Ishikawa (cell line): ENCODE measurements around the gene TNIP3.

Experiments used
- CEBPB ChIP-seq: IDR thresholded peaks from 2 replicates; pipeline ENCODE4 v1.6.1; 2012
- CREB1 ChIP-seq: IDR thresholded peaks from 2 replicates; pipeline ENCODE4 v1.6.1; 2012; ENCODE audit warnings: low read depth
- EGR1 ChIP-seq: IDR thresholded peaks from 2 replicates; pipeline ENCODE4 v1.6.1; 2012
- EP300 ChIP-seq: IDR thresholded peaks from 2 replicates; pipeline ENCODE4 v1.6.1; 2012; ENCODE audit warnings: borderline replicate concordance
- FOXM1 ChIP-seq: IDR thresholded peaks from 2 replicates; pipeline ENCODE4 v1.6.1; 2012; ENCODE audit warnings: low read depth, borderline replicate concordance
- NFIC ChIP-seq: IDR thresholded peaks from 2 replicates; pipeline ENCODE4 v1.6.1; 2012
- RAD21 ChIP-seq: IDR thresholded peaks from 2 replicates; pipeline ENCODE4 v1.6.1; 2012; ENCODE audit warnings: low read depth
- TAF1 ChIP-seq: IDR thresholded peaks from 2 replicates; pipeline ENCODE4 v1.6.1; 2012; ENCODE audit warnings: low read depth, mild to moderate bottlenecking
- TCF12 ChIP-seq: IDR thresholded peaks from 2 replicates; pipeline ENCODE4 v1.6.1; 2012; ENCODE audit warnings: low read depth
- TEAD4 ChIP-seq: IDR thresholded peaks from 2 replicates; pipeline ENCODE4 v1.6.1; 2012
- YY1 ChIP-seq: IDR thresholded peaks from 2 replicates; pipeline ENCODE4 v1.6.1; 2012; ENCODE audit warnings: low read depth
- ZBTB7A ChIP-seq: IDR thresholded peaks from 2 replicates; pipeline ENCODE4 v1.6.1; 2012; ENCODE audit warnings: low read depth
- TF ChIP-seq, protein P1 (sequence below): IDR thresholded peaks from 2 replicates; pipeline ENCODE4 v1.6.1; 2012; ENCODE audit warnings: low read depth, mild to moderate bottlenecking
- TF ChIP-seq, protein P2 (sequence below): IDR thresholded peaks from 2 replicates; pipeline ENCODE4 v1.6.1; 2012
- TF ChIP-seq, protein P3 (sequence below): IDR thresholded peaks from 2 replicates; pipeline ENCODE4 v1.6.1; 2012

The TNIP3 gene

DNA sequence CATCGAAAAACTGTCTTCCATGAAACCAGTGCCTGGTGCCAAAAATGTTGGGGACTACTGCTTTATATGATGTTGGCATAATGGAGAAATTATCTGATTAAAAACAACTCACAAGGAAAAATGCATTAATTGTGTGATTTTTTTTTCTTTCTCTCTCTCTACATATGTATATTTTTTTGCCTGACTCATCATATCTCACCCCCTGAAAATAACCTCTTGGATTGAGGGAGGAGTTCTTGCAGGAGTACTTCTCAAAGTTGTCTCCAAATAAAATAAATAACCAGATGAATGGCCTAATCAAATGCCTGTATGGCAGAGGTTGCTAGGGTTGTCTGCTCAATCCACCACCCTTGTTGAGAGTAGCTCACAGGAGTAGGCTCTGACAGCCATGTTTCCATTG is 19.9 kb upstream of the TNIP3 start:
- no peak for TF ChIP-seq FOXM1
- TF ChIP-seq YY1: no peak
- no peak for TF ChIP-seq TCF12
- TF ChIP-seq, protein P1, sequence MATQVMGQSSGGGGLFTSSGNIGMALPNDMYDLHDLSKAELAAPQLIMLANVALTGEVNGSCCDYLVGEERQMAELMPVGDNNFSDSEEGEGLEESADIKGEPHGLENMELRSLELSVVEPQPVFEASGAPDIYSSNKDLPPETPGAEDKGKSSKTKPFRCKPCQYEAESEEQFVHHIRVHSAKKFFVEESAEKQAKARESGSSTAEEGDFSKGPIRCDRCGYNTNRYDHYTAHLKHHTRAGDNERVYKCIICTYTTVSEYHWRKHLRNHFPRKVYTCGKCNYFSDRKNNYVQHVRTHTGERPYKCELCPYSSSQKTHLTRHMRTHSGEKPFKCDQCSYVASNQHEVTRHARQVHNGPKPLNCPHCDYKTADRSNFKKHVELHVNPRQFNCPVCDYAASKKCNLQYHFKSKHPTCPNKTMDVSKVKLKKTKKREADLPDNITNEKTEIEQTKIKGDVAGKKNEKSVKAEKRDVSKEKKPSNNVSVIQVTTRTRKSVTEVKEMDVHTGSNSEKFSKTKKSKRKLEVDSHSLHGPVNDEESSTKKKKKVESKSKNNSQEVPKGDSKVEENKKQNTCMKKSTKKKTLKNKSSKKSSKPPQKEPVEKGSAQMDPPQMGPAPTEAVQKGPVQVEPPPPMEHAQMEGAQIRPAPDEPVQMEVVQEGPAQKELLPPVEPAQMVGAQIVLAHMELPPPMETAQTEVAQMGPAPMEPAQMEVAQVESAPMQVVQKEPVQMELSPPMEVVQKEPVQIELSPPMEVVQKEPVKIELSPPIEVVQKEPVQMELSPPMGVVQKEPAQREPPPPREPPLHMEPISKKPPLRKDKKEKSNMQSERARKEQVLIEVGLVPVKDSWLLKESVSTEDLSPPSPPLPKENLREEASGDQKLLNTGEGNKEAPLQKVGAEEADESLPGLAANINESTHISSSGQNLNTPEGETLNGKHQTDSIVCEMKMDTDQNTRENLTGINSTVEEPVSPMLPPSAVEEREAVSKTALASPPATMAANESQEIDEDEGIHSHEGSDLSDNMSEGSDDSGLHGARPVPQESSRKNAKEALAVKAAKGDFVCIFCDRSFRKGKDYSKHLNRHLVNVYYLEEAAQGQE: no peak

DNA sequence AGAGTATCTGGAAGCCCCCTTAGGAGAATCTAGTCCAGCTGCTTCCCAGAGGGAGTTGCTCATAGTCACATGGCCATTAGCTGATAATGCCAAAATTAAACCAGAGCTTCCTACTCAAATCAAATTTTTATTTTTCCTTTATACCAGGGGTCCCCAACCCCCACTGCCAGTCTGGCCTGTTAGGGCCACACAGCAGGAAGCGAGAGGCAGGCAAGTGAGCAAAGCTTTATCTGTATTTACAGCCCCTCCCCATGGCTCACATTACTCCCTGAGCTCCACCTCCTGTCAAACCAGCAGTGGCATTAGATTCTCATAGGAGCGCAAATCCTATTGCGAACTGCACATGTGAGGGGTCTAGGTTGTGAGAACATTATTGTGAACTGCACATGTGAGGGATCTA is 19.2 kb upstream of the TNIP3 start:
- TF ChIP-seq RAD21 (no peak), TCF12 (no peak), CEBPB (no peak), TEAD4 (no peak), FOXM1 (no peak), EGR1 (no peak), YY1 (no peak), ZBTB7A (no peak), EP300 (no peak), TAF1 (no peak), CREB1 (no peak), NFIC (no peak)
- TF ChIP-seq, protein P2, sequence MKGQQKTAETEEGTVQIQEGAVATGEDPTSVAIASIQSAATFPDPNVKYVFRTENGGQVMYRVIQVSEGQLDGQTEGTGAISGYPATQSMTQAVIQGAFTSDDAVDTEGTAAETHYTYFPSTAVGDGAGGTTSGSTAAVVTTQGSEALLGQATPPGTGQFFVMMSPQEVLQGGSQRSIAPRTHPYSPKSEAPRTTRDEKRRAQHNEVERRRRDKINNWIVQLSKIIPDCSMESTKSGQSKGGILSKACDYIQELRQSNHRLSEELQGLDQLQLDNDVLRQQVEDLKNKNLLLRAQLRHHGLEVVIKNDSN: no peak
- TF ChIP-seq, protein P3, sequence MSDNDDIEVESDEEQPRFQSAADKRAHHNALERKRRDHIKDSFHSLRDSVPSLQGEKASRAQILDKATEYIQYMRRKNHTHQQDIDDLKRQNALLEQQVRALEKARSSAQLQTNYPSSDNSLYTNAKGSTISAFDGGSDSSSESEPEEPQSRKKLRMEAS: no peak
- TF ChIP-seq, protein P1: no peak

DNA sequence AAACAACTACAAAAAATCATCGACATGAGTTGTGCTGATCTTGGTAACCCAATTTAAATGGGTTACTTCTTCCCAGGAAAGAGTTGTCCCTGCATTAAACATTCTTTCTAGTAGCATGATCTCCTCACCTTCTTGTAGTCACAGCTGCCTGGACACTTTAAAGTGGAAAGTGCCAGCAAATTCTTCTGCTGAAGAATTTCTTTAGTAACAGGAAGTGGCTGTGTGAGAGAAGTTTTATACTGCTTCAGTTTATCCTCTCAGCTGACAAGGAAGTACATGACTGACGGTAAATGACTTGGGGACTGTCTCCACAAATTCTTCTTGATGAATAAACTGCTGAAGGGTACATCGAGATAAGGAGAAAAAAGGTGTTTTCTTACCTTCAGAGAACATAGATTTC is 18.2 kb upstream of the TNIP3 start:
- TF ChIP-seq NFIC: no peak
- no peak for TF ChIP-seq EGR1
- TF ChIP-seq EP300: no peak
- TF ChIP-seq TEAD4: no peak
- no peak for TF ChIP-seq RAD21
- no peak for TF ChIP-seq TAF1
- TF ChIP-seq, protein P2: no peak
- TF ChIP-seq TCF12: no peak
- TF ChIP-seq, protein P1: no peak
- TF ChIP-seq FOXM1: no peak

DNA sequence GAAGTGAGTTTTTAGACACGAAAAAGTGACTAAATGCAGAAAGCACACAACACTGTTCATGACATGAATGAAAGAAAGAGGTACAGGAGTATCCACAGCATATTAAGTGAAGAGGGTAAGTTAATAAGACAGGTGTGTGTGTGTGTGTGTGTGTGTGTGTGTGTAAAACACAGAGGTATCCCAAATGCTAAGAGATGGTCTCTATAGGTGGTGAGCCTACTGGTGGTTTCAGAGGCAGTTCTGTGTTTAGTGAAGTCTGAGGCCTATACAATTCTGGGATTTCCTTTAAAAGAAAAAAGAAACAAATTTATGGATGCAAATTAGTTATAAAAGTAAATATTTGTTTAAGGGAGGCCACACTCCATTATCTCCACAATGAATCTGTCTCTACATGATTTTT is 17.4 kb upstream of the TNIP3 start:
- TF ChIP-seq FOXM1 (no peak), CREB1 (no peak)

DNA sequence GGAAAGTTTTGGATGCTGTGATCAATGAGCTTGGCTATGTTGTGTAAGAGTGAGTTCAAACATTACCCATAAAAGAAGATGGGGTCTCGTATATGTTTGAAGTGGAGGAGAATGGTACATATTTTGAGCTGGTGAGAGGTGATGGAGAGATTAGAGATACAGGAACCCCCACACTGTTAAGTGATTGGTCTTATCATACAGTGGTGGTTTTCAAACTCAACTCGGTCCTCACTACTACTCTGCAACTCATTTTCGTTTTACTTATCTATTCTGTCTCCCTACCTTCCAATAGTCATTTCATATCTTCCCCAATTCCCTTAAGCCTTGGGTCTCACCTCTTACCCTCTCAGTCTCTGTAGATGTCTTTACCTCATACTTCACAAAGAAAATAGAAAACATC is 16.4 kb upstream of the TNIP3 start:
- TF ChIP-seq NFIC (no peak), TEAD4 (no peak), EP300 (no peak), RAD21 (no peak), ZBTB7A (no peak), CREB1 (no peak), YY1 (no peak), TAF1 (no peak), EGR1 (no peak), FOXM1 (no peak), TCF12 (no peak)
- TF ChIP-seq, protein P1: no peak
